AG04450 (cell line): Measurements from ENCODE around the gene ZNFX1. TPM values are rescaled to one million over a fixed set of nuclear protein-coding genes. Genes with fewer than 3 reads are reported as not detected.
"Not testable (repeated sequence)": the region's sequence is repeated elsewhere in the genome, so short reads cannot be mapped to it uniquely, and the experiment has no call there.

ENCODE experiments used
- CTCF ChIA-PET: fragments of 300-600, 350-600 bp; formaldehyde crosslinking; extraction: SDS; loops from one replicate; lab custom pipeline; 2022; ENCODE audit warnings: antibody characterized with exemption, inconsistent platforms; lab: Charles Lee
- POLR2A ChIA-PET: fragments of 350-600 bp; formaldehyde crosslinking; extraction: SDS; loops from one replicate; lab custom pipeline; 2021; ENCODE audit warnings: antibody characterized with exemption, inconsistent platforms; lab: Yijun Ruan, JAX
- DNase-seq: peaks from one replicate; pipeline ENCODE4 v3.0.0-alpha.2; 2011; ENCODE audit warnings: low read depth, low spot score
- H3K27ac ChIP-seq: one replicate; pipeline ENCODE4 v1.5.1; 2012; ENCODE audit warnings: low read depth, low read length, control low read depth
- H3K27me3 ChIP-seq: one replicate; pipeline ENCODE4 v1.6.0; 2012; ENCODE audit warnings: low read length; ENCODE audit not compliant: control insufficient read depth, insufficient read depth
- H3K4me3 ChIP-seq: 2 replicates; pipeline ENCODE4 v1.5.1; 2011; ENCODE audit warnings: mild to moderate bottlenecking, low read depth, low read length, control low read depth
- H3K9me3 ChIP-seq: 2 replicates; pipeline ENCODE4 v1.5.1; 2012; ENCODE audit warnings: low read length; ENCODE audit not compliant: control insufficient read depth, insufficient read depth
- polyA plus RNA-seq: library from polyadenylated mRNA; depleted of rRNA; stranded (reverse); fragments of >200 nt; gene quantifications from 2 replicates; pipeline ENCODE4 v1.2.3, GENCODE V29; 2011
- TF ChIP-seq, protein P1 (sequence below): IDR thresholded peaks from 2 replicates; pipeline ENCODE4 v1.5.1; 2011; ENCODE audit warnings: low read depth, low read length, control low read depth, inconsistent platforms

ZNFX1 gene
- polyA plus RNA-seq, 1 experiment: 9.6 TPM

DNA sequence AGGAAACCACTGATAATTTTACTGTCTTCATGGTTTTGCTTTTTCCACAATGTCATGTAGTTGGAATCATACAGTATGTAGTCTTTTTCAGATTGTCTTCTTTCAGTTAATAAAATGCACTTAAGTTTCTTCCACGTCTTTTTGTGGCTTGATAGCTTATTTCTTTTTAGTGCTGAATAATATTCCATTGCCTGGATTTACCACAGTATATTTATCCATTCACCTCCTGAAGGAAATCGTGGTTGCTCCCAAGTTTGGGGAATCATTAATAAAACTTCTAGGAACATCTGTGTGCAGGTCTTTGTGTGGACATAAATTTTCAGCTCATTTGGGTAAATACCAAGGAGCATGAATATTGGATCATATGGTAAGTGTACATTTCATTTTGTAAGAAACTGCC lies 38.8 kb upstream of the ZNFX1 start:
- Histone ChIP-seq H3K9me3 (peaks cover 3% of the 10 kb centered on the region; the same call in 1 of the 2 replicates), H3K27me3 (peaks cover 73% of the 10 kb centered on the region), H3K27ac (no peak overlapping the region), H3K4me3 (no peak overlapping the region)
- ChIA-PET CTCF (interaction anchor here (0.6 kb wide), 1 partner anchor 73 kb away, joined by 3 read pairs; no protein-coding TSS in a partner anchor), POLR2A (no interaction called here)
- TF ChIP-seq, protein P1, sequence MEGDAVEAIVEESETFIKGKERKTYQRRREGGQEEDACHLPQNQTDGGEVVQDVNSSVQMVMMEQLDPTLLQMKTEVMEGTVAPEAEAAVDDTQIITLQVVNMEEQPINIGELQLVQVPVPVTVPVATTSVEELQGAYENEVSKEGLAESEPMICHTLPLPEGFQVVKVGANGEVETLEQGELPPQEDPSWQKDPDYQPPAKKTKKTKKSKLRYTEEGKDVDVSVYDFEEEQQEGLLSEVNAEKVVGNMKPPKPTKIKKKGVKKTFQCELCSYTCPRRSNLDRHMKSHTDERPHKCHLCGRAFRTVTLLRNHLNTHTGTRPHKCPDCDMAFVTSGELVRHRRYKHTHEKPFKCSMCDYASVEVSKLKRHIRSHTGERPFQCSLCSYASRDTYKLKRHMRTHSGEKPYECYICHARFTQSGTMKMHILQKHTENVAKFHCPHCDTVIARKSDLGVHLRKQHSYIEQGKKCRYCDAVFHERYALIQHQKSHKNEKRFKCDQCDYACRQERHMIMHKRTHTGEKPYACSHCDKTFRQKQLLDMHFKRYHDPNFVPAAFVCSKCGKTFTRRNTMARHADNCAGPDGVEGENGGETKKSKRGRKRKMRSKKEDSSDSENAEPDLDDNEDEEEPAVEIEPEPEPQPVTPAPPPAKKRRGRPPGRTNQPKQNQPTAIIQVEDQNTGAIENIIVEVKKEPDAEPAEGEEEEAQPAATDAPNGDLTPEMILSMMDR: no peak
- DNase-seq: no peak

DNA sequence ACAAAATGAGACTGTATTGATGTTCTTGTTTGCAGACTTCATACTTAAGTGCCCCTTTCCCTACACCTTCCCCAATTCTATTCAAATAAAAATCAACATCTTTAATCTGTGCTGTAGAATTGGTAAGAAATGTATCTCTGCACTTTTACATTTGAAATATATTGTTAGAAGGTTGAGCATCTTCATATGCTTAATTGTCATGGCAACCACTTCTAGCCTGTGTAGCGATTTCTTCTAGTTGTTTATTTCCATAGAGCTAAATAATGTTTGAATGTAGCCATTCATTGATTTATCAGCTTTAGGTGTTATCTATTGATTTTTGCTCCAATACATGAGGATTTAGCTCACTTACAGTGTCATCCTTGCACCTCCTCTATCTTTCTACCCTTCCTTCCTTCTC lies 37.7 kb upstream of the ZNFX1 start:
- DNase-seq: no peak
- Histone ChIP-seq H3K27ac (no peak overlapping the region), H3K27me3 (peaks cover 65% of the 10 kb centered on the region), H3K4me3 (no peak overlapping the region), H3K9me3 (peaks cover 3% of the 10 kb centered on the region)
- ChIA-PET CTCF (no interaction called here), POLR2A (no interaction called here)
- TF ChIP-seq, protein P1: no peak

DNA sequence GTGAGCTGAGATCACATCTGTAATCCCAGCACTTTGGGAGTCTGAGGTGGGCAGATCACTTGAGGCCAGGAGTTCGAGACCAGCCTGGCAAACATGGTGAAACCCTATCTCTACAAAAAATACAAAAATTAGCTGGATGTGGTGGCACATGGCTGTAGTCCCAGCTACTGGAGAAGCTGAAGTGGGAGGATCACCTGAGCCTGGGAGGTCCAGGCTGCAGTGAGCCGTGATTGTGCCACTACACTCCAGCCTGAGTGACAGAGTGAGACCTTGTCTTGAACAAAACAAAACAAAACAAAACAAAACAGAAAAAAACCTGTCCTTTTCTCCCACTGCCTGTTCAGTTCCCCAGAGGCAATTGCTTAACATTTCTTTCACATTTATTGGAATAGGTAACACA lies 36.2 kb upstream of the ZNFX1 start:
- CTCF ChIA-PET: interaction anchor here (1.4 kb wide), 1 partner anchor 20 kb away, joined by 4 read pairs; no protein-coding TSS in a partner anchor
- H3K27me3 ChIP-seq: peaks cover 58% of the 10 kb centered on the region
- POLR2A ChIA-PET, H3K9me3 ChIP-seq, DNase-seq, H3K4me3 ChIP-seq, H3K27ac ChIP-seq: not testable (repeated sequence)

DNA sequence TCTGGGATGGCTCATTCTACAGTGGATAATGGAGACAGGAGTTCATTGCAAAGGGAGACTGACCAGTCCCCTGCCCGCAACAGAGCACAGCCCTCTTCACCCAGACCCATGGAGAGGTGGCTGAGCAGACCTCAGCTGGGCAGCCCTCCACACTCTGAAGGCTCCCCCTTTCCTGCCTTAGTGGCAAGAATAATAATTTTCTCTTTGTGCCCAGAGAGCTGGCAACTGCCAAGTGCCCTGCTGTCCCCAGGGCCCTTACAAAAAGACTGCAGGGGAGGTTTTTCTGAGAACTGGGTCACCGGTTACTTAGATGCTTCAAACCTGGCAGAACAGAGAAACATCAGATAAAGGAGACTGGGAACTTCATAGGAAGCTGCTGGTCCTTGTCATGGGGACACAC lies 35.4 kb upstream of the ZNFX1 start:
- ChIA-PET POLR2A (no interaction called here), CTCF (interaction anchor here (1.4 kb wide), 1 partner anchor 21 kb away, joined by 4 read pairs; no protein-coding TSS in a partner anchor)
- Histone ChIP-seq H3K27me3 (peaks cover 52% of the 10 kb centered on the region), H3K27ac (no peak overlapping the region), H3K9me3 (no peaks in the 10 kb centered on the region; the same call in 1 of the 2 replicates), H3K4me3 (no peak overlapping the region)
- TF ChIP-seq, protein P1: no peak
- DNase-seq: no peak

DNA sequence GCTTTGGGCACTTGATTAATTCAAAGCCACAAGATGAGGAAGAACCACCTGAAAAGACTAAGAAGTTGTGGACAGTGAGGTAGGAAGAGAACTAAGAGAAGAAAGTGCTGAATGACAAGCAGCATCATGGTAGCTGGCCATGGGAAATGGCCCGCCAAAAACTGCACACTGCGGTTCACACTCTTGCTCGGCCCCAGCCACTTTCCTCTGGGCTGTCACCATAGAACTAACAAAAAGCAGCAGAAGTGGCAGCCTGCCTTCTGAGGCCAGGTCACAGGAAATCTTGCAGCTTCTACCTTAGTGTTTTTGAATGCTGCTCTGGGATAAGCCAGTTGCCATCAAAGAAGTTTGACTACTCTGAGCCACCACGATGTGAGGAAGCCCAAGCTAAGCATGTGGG lies 34.8 kb upstream of the ZNFX1 start:
- ChIA-PET POLR2A (no interaction called here), CTCF (no interaction called here)
- Histone ChIP-seq H3K27ac (no peak overlapping the region), H3K27me3 (peaks cover 47% of the 10 kb centered on the region), H3K9me3 (no peaks in the 10 kb centered on the region; the same call in 1 of the 2 replicates), H3K4me3 (no peak overlapping the region)
- TF ChIP-seq, protein P1: no peak
- DNase-seq: no peak
